SK-N-SH treated with all-trans-retinoic acid at 6 μM for 48 hours (cell line): ENCODE data around the gene CYP3A7.

Experiments
- ATAC-seq: fragments of 200-7000 bp; cut with Tn5 transposase; 3 replicates; pipeline ENCODE4 v1.9.1; 2020; ENCODE audit warnings: mild to moderate bottlenecking, moderate library complexity
- BACH2 ChIP-seq: fragments of 250-450 bp; sonication (Bioruptor Pico); IDR thresholded peaks from 2 replicates; pipeline ENCODE4 v1.9.0; 2021; ENCODE audit warnings: mild to moderate bottlenecking, borderline replicate concordance
- CSDC2 ChIP-seq: fragments of 250-450 bp; sonication (Bioruptor Pico); IDR thresholded peaks from 2 replicates; pipeline ENCODE4 v1.5.0; 2020; ENCODE audit warnings: mild to moderate bottlenecking, moderate library complexity
- ESRRG ChIP-seq: fragments of 250-450 bp; sonication (Bioruptor Pico); IDR thresholded peaks from 2 replicates; pipeline ENCODE4 v1.6.1; 2021; ENCODE audit warnings: mild to moderate bottlenecking
- GLIS3 ChIP-seq: fragments of 250-450 bp; sonication (Bioruptor Pico); IDR thresholded peaks from 2 replicates; pipeline ENCODE4 v1.5.0; 2020; ENCODE audit warnings: mild to moderate bottlenecking, moderate library complexity
- ISL1 ChIP-seq: fragments of 250-450 bp; sonication (Bioruptor Pico); IDR thresholded peaks from 2 replicates; pipeline ENCODE4 v2.1.2; 2022; ENCODE audit warnings: mild to moderate bottlenecking, moderate library complexity
- OSR1 ChIP-seq: fragments of 250-450 bp; sonication (Bioruptor Pico); IDR thresholded peaks from 2 replicates; pipeline ENCODE4 v1.8.0; 2022; ENCODE audit warnings: moderate library complexity, mild to moderate bottlenecking, inconsistent platforms
- PPARA ChIP-seq: fragments of 250-450 bp; sonication (Bioruptor Pico); IDR thresholded peaks from 2 replicates; pipeline ENCODE4 v1.5.0; 2020; ENCODE audit warnings: mild to moderate bottlenecking, borderline replicate concordance
- RARB ChIP-seq: fragments of 250-450 bp; sonication (Bioruptor Pico); IDR thresholded peaks from 2 replicates; pipeline ENCODE4 v1.8.0; 2021; ENCODE audit warnings: mild to moderate bottlenecking, moderate library complexity
- SNAI2 ChIP-seq: fragments of 250-450 bp; sonication (Bioruptor Pico); IDR thresholded peaks from 2 replicates; pipeline ENCODE4 v1.5.0; 2020; ENCODE audit warnings: mild to moderate bottlenecking, moderate library complexity
- TCF4 ChIP-seq: fragments of 250-450 bp; sonication (Bioruptor Pico); IDR thresholded peaks from 2 replicates; pipeline ENCODE4 v1.8.0; 2021; ENCODE audit warnings: mild to moderate bottlenecking, moderate library complexity, borderline replicate concordance
- TOX ChIP-seq: fragments of 250-450 bp; sonication (Bioruptor Pico); IDR thresholded peaks from 2 replicates; pipeline ENCODE4 v1.8.0; 2021; ENCODE audit warnings: mild to moderate bottlenecking, moderate library complexity, borderline replicate concordance
- ZC3H10 ChIP-seq: fragments of 250-450 bp; sonication (Bioruptor Pico); IDR thresholded peaks from 2 replicates; pipeline ENCODE4 v1.5.1; 2021; ENCODE audit warnings: mild to moderate bottlenecking, moderate library complexity
- ZFP3 ChIP-seq: fragments of 250-450 bp; sonication (Bioruptor Pico); IDR thresholded peaks from 2 replicates; pipeline ENCODE4 v1.5.0; 2020; ENCODE audit warnings: mild to moderate bottlenecking, moderate library complexity
- ZNF565 ChIP-seq: fragments of 450-650 bp; formaldehyde crosslinking; conservative IDR thresholded peaks from 2 replicates; pipeline ENCODE4 v1.5.0; 2020; ENCODE audit warnings: low read depth, mild to moderate bottlenecking, moderate library complexity
- ZNF70 ChIP-seq: fragments of 450-650 bp; formaldehyde crosslinking; IDR thresholded peaks from 2 replicates; pipeline ENCODE4 v1.5.0; 2020; ENCODE audit warnings: mild to moderate bottlenecking, moderate library complexity
- ZNF8 ChIP-seq: fragments of 450-650 bp; formaldehyde crosslinking; IDR thresholded peaks from 2 replicates; pipeline ENCODE4 v1.5.0; 2020; ENCODE audit warnings: mild to moderate bottlenecking, moderate library complexity
- TF ChIP-seq, protein P1 (sequence below): fragments of 250-450 bp; sonication (Bioruptor Pico); IDR thresholded peaks from 2 replicates; pipeline ENCODE4 v1.8.0; 2021; ENCODE audit warnings: low read depth, mild to moderate bottlenecking, moderate library complexity, borderline replicate concordance
- TF ChIP-seq, protein P2 (sequence below): fragments of 250-450 bp; sonication (Bioruptor Pico); IDR thresholded peaks from 2 replicates; pipeline ENCODE4 v1.5.1; 2020; ENCODE audit warnings: low read depth, mild to moderate bottlenecking, moderate library complexity
- TF ChIP-seq, protein P3 (sequence below): fragments of 250-450 bp; sonication (Bioruptor Pico); IDR thresholded peaks from 2 replicates; pipeline ENCODE4 v1.5.1; 2021; ENCODE audit warnings: mild to moderate bottlenecking, moderate library complexity
- TF ChIP-seq, protein P4 (sequence below): fragments of 250-450 bp; sonication (Bioruptor Pico); IDR thresholded peaks from 2 replicates; pipeline ENCODE4 v1.5.0; 2020; ENCODE audit warnings: mild to moderate bottlenecking, moderate library complexity

The CYP3A7 gene

DNA sequence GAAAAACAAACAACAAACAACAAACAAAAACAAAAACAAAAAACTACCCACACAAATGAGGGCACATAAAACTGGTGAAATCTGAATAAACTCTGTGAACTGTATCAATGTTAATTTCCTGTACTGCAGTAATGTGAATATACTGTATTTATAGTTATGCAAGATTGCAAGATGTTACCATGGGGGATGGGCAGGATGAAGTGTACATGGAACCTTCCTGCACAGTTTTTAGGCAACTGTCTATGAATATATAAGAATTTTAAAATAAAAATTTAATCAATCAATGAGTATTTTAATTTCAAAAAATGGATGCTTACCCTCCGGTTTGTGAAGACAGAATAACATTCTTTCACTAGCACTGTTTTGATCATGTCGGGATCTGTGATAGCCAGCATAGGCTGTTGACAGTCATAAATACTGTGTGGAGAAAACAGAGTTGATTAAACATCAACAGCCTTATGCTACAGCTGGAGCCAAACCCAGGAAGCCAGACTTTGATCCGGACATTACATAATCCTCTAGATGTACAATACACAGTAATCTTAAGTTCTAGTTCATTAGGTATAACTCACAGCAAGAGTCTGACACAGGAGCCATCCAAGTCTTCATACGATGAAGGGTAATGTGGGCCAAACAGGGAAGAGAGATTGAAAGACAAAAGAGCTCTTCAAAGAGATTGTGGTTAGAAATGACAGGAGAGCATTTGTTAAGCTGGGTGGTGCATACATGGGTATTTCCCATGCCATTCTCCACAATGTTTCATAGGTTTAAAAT, 14.8 kb downstream of the CYP3A7 start:
- no peak for TF ChIP-seq ZFP3 (CRISPR knock-in tag)
- no peak for TF ChIP-seq BACH2 (CRISPR knock-in tag)
- no peak for TF ChIP-seq ZNF8 (CRISPR knock-in tag)
- TF ChIP-seq GLIS3 (CRISPR knock-in tag), result no peak
- TF ChIP-seq RARB, result no peak
- TF ChIP-seq, protein P1, sequence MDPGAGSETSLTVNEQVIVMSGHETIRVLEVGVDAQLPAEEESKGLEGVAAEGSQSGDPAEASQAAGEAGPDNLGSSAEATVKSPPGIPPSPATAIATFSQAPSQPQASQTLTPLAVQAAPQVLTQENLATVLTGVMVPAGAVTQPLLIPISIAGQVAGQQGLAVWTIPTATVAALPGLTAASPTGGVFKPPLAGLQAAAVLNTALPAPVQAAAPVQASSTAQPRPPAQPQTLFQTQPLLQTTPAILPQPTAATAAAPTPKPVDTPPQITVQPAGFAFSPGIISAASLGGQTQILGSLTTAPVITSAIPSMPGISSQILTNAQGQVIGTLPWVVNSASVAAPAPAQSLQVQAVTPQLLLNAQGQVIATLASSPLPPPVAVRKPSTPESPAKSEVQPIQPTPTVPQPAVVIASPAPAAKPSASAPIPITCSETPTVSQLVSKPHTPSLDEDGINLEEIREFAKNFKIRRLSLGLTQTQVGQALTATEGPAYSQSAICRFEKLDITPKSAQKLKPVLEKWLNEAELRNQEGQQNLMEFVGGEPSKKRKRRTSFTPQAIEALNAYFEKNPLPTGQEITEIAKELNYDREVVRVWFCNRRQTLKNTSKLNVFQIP (CRISPR knock-in tag), result no peak
- no peak for TF ChIP-seq ESRRG (CRISPR knock-in tag)
- TF ChIP-seq CSDC2 (CRISPR knock-in tag), result no peak
- TF ChIP-seq ZC3H10 (CRISPR knock-in tag), result no peak
- TF ChIP-seq ZNF70 (CRISPR knock-in tag), result no peak
- ATAC-seq, result no peak

DNA sequence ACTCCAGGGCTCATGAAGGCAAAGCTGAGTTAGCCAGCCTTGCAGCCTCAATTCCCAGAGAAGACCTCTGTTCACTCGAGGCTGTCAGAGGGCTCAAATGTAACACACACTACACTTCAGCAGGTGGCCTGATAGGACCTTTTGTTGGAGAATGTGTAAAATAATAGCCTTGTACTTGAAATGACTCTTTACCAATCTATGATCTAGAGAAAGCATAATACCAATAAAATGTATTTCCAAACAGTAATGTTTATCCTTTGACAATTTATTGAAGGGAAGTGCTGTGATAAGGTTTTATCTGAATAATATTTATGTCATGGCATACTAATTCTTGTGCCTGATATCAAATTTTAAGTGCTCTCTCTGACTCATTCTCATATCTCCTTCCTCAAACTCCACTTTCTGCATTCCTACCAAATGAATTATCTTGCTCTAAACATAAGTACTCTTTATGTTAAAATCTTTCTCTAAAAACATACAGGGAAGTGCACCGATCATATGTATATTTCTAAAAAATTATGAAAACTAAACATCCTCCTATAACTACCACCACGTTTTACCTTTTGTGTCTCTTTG, 20.9 kb downstream of the CYP3A7 start:
- TF ChIP-seq ISL1 (CRISPR knock-in tag) (peak; percentile 58), ESRRG (CRISPR knock-in tag) (no peak)
- TF ChIP-seq, protein P2, sequence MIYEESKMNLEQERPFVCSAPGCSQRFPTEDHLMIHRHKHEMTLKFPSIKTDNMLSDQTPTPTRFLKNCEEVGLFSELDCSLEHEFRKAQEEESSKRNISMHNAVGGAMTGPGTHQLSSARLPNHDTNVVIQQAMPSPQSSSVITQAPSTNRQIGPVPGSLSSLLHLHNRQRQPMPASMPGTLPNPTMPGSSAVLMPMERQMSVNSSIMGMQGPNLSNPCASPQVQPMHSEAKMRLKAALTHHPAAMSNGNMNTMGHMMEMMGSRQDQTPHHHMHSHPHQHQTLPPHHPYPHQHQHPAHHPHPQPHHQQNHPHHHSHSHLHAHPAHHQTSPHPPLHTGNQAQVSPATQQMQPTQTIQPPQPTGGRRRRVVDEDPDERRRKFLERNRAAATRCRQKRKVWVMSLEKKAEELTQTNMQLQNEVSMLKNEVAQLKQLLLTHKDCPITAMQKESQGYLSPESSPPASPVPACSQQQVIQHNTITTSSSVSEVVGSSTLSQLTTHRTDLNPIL (CRISPR knock-in tag), result no peak
- TF ChIP-seq, all 23 proteins: peak for 1
- ATAC-seq, result no peak

DNA sequence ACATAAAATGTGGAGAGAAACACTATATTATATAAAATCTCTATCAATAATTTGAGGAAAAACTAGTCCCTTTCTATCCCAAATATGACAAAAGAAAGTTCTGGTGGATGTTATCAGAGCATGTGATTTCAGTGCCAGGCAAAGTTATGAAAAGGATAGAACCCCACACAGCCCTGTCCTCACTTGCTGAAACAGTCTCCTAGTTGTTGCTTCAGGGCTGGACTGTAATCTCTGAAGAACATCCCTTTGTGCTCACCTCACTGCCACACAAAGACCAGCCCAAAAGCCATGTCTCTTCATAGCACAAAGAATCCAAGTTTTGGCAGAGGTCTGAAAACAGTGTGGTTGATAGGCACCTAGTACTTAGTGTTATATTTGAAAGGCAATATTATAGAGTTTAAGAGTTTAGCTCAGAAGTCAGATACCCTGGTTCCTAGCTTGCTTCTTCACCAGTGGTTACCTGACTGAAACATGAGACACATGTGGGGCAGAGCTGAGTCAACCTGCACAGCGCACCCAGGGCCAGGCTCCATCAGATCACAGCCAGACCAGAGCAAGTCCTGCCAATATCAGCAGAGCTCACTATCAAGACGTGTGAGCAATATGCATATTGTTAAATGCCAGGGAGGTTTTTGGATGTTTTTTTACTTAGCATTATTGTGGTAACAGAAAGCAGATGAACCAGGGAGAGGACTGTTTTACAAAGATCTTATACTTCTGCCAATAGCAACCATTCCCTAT, 25.0 kb downstream of the CYP3A7 start:
- no peak for TF ChIP-seq ZNF70 (CRISPR knock-in tag)
- TF ChIP-seq, protein P1 (CRISPR knock-in tag), result no peak
- no peak for TF ChIP-seq GLIS3 (CRISPR knock-in tag)
- TF ChIP-seq ISL1 (CRISPR knock-in tag), result no peak
- no peak for TF ChIP-seq SNAI2 (CRISPR knock-in tag)
- no peak for TF ChIP-seq BACH2 (CRISPR knock-in tag)
- no peak for TF ChIP-seq RARB
- no peak for TF ChIP-seq OSR1 (CRISPR knock-in tag)
- no peak for TF ChIP-seq ZC3H10 (CRISPR knock-in tag)
- TF ChIP-seq, all 23 proteins: peak for 0
- no peak for ATAC-seq

DNA sequence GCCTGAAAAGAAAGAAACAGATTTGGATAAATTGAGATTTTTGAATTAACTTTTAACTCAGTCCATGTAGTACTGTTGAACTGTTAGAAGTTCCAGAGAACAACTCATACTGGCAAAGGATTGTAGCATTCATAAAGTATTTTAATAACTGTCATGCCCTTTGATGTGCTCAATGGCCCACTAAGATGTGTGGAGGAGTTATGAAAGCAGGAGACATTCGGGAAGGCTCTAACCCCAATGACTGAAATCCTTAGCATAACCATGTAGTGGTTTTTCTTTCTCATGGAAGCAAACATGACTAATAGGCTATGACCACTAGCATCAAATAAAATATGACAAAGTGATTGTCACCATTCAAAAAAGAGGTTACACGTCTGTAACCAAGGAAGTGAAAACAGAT, 25.7 kb downstream of the CYP3A7 start:
- no peak for ATAC-seq
- TF ChIP-seq, protein P3, sequence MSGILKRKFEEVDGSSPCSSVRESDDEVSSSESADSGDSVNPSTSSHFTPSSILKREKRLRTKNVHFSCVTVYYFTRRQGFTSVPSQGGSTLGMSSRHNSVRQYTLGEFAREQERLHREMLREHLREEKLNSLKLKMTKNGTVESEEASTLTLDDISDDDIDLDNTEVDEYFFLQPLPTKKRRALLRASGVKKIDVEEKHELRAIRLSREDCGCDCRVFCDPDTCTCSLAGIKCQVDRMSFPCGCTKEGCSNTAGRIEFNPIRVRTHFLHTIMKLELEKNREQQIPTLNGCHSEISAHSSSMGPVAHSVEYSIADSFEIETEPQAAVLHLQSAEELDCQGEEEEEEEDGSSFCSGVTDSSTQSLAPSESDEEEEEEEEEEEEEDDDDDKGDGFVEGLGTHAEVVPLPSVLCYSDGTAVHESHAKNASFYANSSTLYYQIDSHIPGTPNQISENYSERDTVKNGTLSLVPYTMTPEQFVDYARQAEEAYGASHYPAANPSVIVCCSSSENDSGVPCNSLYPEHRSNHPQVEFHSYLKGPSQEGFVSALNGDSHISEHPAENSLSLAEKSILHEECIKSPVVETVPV (CRISPR knock-in tag), result no peak
- TF ChIP-seq SNAI2 (CRISPR knock-in tag) (no peak), ISL1 (CRISPR knock-in tag) (no peak), TCF4 (CRISPR knock-in tag) (no peak), ZC3H10 (CRISPR knock-in tag) (no peak), ZNF565 (no peak), ESRRG (CRISPR knock-in tag) (no peak), BACH2 (CRISPR knock-in tag) (no peak), CSDC2 (CRISPR knock-in tag) (no peak), OSR1 (CRISPR knock-in tag) (no peak), ZNF8 (CRISPR knock-in tag) (no peak), TOX (CRISPR knock-in tag) (no peak), PPARA (no peak)
- TF ChIP-seq, protein P1 (CRISPR knock-in tag), result no peak
- TF ChIP-seq, protein P2 (CRISPR knock-in tag), result no peak
- TF ChIP-seq, protein P4, sequence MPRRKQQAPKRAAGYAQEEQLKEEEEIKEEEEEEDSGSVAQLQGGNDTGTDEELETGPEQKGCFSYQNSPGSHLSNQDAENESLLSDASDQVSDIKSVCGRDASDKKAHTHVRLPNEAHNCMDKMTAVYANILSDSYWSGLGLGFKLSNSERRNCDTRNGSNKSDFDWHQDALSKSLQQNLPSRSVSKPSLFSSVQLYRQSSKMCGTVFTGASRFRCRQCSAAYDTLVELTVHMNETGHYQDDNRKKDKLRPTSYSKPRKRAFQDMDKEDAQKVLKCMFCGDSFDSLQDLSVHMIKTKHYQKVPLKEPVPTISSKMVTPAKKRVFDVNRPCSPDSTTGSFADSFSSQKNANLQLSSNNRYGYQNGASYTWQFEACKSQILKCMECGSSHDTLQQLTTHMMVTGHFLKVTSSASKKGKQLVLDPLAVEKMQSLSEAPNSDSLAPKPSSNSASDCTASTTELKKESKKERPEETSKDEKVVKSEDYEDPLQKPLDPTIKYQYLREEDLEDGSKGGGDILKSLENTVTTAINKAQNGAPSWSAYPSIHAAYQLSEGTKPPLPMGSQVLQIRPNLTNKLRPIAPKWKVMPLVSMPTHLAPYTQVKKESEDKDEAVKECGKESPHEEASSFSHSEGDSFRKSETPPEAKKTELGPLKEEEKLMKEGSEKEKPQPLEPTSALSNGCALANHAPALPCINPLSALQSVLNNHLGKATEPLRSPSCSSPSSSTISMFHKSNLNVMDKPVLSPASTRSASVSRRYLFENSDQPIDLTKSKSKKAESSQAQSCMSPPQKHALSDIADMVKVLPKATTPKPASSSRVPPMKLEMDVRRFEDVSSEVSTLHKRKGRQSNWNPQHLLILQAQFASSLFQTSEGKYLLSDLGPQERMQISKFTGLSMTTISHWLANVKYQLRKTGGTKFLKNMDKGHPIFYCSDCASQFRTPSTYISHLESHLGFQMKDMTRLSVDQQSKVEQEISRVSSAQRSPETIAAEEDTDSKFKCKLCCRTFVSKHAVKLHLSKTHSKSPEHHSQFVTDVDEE (CRISPR knock-in tag), result no peak
